Neural progenitor cell (in vitro differentiated cells): ENCODE results near the gene MINDY4. TPM values are rescaled to one million over a fixed set of nuclear protein-coding genes. Genes with fewer than 3 reads are reported as not detected.

Experiments
- DNase-seq: peaks from one replicate; pipeline ENCODE4 v3.0.0-alpha.2; 2016; ENCODE audit warnings: low spot score
- H2AFZ ChIP-seq: fragments of 200-600 bp; sonication (generic); replicated peaks from 2 replicates; pipeline ENCODE4 v1.6.1; 2016; ENCODE audit warnings: antibody characterized with exemption
- H3F3A ChIP-seq: fragments of 200-600 bp; sonication (generic); 2 replicates; pipeline ENCODE4 v1.6.1; 2016; ENCODE audit warnings: antibody characterized with exemption, low read depth
- H3K27ac ChIP-seq: fragments of 200-600 bp; sonication (generic); 2 replicates; pipeline ENCODE4 v1.5.1; 2016; ENCODE audit warnings: mild to moderate bottlenecking
- H3K27me3 ChIP-seq: fragments of 200-600 bp; sonication (generic); 2 replicates; pipeline ENCODE4 v1.6.1; 2016; ENCODE audit warnings: mild to moderate bottlenecking, moderate library complexity
- H3K36me3 ChIP-seq: fragments of 200-600 bp; sonication (generic); 2 replicates; pipeline ENCODE4 v1.5.1; 2016
- H3K4me1 ChIP-seq: fragments of 200-600 bp; sonication (generic); 2 replicates; pipeline ENCODE4 v1.6.1; 2016; ENCODE audit warnings: mixed run types
- H3K4me2 ChIP-seq: fragments of 200-600 bp; sonication (generic); 2 replicates; pipeline ENCODE4 v1.6.1; 2016
- H3K4me3 ChIP-seq: fragments of 200-600 bp; sonication (generic); 2 replicates; pipeline ENCODE4 v1.5.1; 2016
- H3K79me2 ChIP-seq: fragments of 200-600 bp; sonication (generic); 2 replicates; pipeline ENCODE4 v1.6.1; 2016; ENCODE audit warnings: low read depth
- H3K9ac ChIP-seq: fragments of 200-600 bp; sonication (generic); 2 replicates; pipeline ENCODE4 v1.6.1; 2016
- H3K9me3 ChIP-seq: fragments of 200-600 bp; sonication (generic); 2 replicates; pipeline ENCODE4 v1.5.1; 2016; ENCODE audit warnings: low read depth
- H4K20me1 ChIP-seq: fragments of 200-600 bp; sonication (generic); 2 replicates; pipeline ENCODE4 v1.6.1; 2016; ENCODE audit warnings: low read depth
- H3K27ac Mint-ChIP-seq: 3 replicates; pipeline ENCODE4 v1.8.0; 2021; ENCODE audit warnings: mixed read lengths
- H3K27me3 Mint-ChIP-seq: 2 replicates; pipeline ENCODE4 v1.8.0; 2022; ENCODE audit warnings: low read depth, mild to moderate bottlenecking, inconsistent platforms, moderate library complexity, mixed read lengths; ENCODE audit not compliant: insufficient read depth
- H3K36me3 Mint-ChIP-seq: 3 replicates; pipeline ENCODE4 v1.8.0; 2021; ENCODE audit warnings: mixed read lengths
- H3K4me1 Mint-ChIP-seq: 3 replicates; pipeline ENCODE4 v1.8.0; 2021; ENCODE audit warnings: mixed read lengths
- H3K4me3 Mint-ChIP-seq: 3 replicates; pipeline ENCODE4 v1.8.0; 2021; ENCODE audit warnings: mild to moderate bottlenecking, moderate library complexity, mixed read lengths
- H3K9me3 Mint-ChIP-seq: 3 replicates; pipeline ENCODE4 v1.8.0; 2020; ENCODE audit warnings: mixed read lengths
- EZH2 ChIP-seq: fragments of 200-600 bp; sonication (generic); IDR thresholded peaks from 2 replicates; pipeline ENCODE4 v1.6.1; 2017; ENCODE audit warnings: antibody characterized with exemption, mild to moderate bottlenecking, moderate library complexity
- EZH2phosphoT487 ChIP-seq: fragments of 200-600 bp; sonication (generic); IDR thresholded peaks from 2 replicates; pipeline ENCODE4 v1.6.1; 2017; ENCODE audit warnings: antibody characterized with exemption
- total RNA-seq: library from RNA; depleted of rRNA; stranded (reverse); fragments of >200 nt; gene quantifications from 2 replicates; pipeline ENCODE4 v1.2.3, GENCODE V29; 2015; ENCODE audit warnings: low replicate concordance
- TF ChIP-seq, protein P1 (sequence below): fragments of 200-600 bp; sonication (generic); IDR thresholded peaks from 2 replicates; pipeline ENCODE4 v1.5.1; 2017; ENCODE audit warnings: antibody characterized with exemption, mild to moderate bottlenecking

MINDY4 gene
- total RNA-seq, 1 donor from 2014 or later, result 5.9 TPM

DNA sequence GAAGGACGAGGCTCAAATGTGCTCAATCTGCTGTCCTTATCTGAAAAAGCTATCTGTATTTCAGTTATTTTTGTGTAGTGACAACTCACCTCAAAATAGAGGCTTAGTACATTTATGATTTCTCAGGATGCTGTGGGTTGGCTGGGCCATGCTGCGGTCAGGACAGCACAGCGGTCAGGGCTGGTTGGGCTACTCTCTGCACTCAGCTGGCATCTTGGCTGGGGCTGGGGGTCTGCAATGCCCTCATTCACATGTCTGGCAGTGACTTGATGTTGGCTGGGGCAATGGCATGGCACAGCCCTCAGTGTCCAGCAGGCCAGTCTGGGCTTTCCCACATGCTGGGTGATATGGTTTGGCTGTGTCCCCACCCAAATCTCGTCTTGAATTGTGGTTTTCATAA lies 34.9 kb upstream of the MINDY4 start:
- DNase-seq, result no peak
- H3K36me3 Mint-ChIP-seq, result no peaks in the 10 kb centered on the region
- Histone ChIP-seq H3K4me3 (no peak overlapping the region), H2AFZ (no peak overlapping the region), H3K9ac (no peak overlapping the region), H3K4me1 (no peaks in the 10 kb centered on the region), H3K27me3 (no peaks in the 10 kb centered on the region), H4K20me1 (peaks cover 4% of the 10 kb centered on the region), H3F3A (no peaks in the 10 kb centered on the region), H3K79me2 (no peaks in the 10 kb centered on the region), H3K27ac (no peak overlapping the region), H3K36me3 (no peaks in the 10 kb centered on the region), H3K9me3 (no peaks in the 10 kb centered on the region), H3K4me2 (no peak overlapping the region)
- H3K27ac Mint-ChIP-seq, result no peak overlapping the region
- no peak overlapping the region for H3K4me3 Mint-ChIP-seq
- peaks cover 2% of the 10 kb centered on the region for H3K4me1 Mint-ChIP-seq
- peaks cover 10% of the 10 kb centered on the region for H3K9me3 Mint-ChIP-seq
- peaks cover 3% of the 10 kb centered on the region for H3K27me3 Mint-ChIP-seq
- TF ChIP-seq, protein P1, sequence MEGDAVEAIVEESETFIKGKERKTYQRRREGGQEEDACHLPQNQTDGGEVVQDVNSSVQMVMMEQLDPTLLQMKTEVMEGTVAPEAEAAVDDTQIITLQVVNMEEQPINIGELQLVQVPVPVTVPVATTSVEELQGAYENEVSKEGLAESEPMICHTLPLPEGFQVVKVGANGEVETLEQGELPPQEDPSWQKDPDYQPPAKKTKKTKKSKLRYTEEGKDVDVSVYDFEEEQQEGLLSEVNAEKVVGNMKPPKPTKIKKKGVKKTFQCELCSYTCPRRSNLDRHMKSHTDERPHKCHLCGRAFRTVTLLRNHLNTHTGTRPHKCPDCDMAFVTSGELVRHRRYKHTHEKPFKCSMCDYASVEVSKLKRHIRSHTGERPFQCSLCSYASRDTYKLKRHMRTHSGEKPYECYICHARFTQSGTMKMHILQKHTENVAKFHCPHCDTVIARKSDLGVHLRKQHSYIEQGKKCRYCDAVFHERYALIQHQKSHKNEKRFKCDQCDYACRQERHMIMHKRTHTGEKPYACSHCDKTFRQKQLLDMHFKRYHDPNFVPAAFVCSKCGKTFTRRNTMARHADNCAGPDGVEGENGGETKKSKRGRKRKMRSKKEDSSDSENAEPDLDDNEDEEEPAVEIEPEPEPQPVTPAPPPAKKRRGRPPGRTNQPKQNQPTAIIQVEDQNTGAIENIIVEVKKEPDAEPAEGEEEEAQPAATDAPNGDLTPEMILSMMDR, result no peak
- TF ChIP-seq EZH2, result no peak
- TF ChIP-seq EZH2phosphoT487, result no peak

DNA sequence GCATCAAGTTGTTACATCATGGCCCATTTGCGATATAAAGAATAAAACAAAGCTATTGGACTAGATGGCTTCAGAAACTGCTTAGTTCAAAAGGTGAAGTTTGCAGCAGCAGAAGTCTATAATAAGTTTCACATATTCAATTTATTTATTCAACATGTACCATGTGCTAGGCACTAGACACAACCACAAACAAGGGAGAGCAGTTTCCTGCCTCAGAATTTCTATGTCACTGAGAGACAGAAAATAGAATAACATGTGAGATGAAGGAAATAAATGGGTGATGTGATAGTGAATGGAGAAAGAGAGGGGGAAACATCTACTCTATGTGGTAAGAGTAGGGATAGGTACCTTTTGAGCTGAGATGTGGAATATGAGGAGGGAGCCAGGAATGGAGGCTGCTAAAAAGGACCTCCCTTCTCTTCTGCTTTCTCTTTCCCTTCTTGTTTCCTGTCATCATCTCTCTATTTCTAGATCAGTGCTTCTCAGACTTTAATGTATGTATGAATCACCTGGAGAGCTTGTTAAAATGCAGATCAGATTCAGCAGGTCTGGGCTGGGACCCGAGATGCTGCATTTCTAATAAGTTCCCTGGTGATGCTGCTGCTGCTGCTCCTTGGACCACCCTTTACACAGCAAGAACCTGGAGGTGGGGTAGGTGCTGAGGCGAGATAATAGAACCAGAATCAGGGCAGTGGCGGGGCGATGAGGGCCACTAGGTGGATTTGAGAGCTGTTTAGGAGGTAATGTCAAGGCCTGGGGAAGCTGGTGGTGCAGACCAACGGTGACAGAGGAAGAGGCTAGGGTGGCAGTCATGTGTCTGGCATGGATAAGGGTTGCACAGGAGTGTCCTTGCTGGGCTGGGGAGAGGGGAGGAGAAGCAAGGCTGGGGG lies 32.9 kb upstream of the MINDY4 start:
- Histone ChIP-seq H2AFZ (no peak overlapping the region), H3K9me3 (no peaks in the 10 kb centered on the region), H3K36me3 (no peaks in the 10 kb centered on the region), H3K9ac (no peak overlapping the region), H3K4me2 (no peak overlapping the region), H3K27ac (no peak overlapping the region), H3K27me3 (no peaks in the 10 kb centered on the region), H3K79me2 (no peaks in the 10 kb centered on the region), H3F3A (no peaks in the 10 kb centered on the region), H3K4me1 (no peaks in the 10 kb centered on the region), H3K4me3 (no peak overlapping the region), H4K20me1 (peaks cover 4% of the 10 kb centered on the region)
- DNase-seq, result no peak
- no peak overlapping the region for H3K27ac Mint-ChIP-seq
- peaks cover 10% of the 10 kb centered on the region for H3K9me3 Mint-ChIP-seq
- no peak overlapping the region for H3K4me3 Mint-ChIP-seq
- no peaks in the 10 kb centered on the region for H3K4me1 Mint-ChIP-seq
- TF ChIP-seq, protein P1, result no peak
- no peak for TF ChIP-seq EZH2phosphoT487
- no peak for TF ChIP-seq EZH2
- peaks cover 7% of the 10 kb centered on the region for H3K27me3 Mint-ChIP-seq
- H3K36me3 Mint-ChIP-seq, result no peaks in the 10 kb centered on the region

DNA sequence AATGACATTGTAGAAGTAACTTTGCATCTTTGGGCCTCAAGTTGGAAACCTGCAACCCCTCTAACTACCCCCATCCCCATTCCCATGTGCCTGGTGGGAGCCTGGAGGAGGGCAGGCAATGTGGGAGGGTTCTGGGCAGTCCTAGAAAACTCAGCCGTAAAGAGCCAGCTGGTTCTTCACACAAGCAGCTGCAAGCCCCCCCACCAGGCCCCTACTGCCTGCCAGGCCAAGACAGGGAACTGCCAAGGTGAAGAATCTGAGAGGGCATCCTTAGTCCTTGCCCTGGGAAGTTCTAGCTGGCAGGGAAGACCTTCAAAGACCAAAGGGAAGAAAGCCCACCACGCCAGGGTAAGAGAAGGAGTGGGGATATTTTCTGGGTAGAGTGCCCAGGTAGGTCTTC lies 31.5 kb upstream of the MINDY4 start:
- Mint-ChIP-seq H3K4me3 (no peak overlapping the region), H3K27ac (no peak overlapping the region), H3K36me3 (no peaks in the 10 kb centered on the region), H3K27me3 (peaks cover 7% of the 10 kb centered on the region), H3K4me1 (no peaks in the 10 kb centered on the region), H3K9me3 (peaks cover 9% of the 10 kb centered on the region)
- Histone ChIP-seq H2AFZ (no peak overlapping the region), H3K27me3 (no peaks in the 10 kb centered on the region), H3K79me2 (no peaks in the 10 kb centered on the region), H3K9me3 (no peaks in the 10 kb centered on the region), H3K4me3 (no peak overlapping the region), H3K36me3 (no peaks in the 10 kb centered on the region), H3F3A (no peaks in the 10 kb centered on the region), H3K9ac (no peak overlapping the region), H3K4me1 (no peaks in the 10 kb centered on the region), H3K27ac (no peak overlapping the region), H3K4me2 (no peak overlapping the region), H4K20me1 (peaks cover 4% of the 10 kb centered on the region)
- no peak for DNase-seq
- no peak for TF ChIP-seq EZH2phosphoT487
- TF ChIP-seq, protein P1, result no peak
- no peak for TF ChIP-seq EZH2
